ENCODE measurements around the gene PCDHA1. TPM values are rescaled to one million over a fixed set of nuclear protein-coding genes. Genes with fewer than 3 reads are reported as not detected.
"Not testable (repeated sequence)": the region's sequence is repeated elsewhere in the genome, so short reads cannot be mapped to it uniquely, and the experiment has no call there.

Gene PCDHA1
- polyA plus RNA-seq, 1 donor (not counting 4 experiments of a cell fraction or from before 2014, with no cell fraction given), result 0.03 TPM

DNA sequence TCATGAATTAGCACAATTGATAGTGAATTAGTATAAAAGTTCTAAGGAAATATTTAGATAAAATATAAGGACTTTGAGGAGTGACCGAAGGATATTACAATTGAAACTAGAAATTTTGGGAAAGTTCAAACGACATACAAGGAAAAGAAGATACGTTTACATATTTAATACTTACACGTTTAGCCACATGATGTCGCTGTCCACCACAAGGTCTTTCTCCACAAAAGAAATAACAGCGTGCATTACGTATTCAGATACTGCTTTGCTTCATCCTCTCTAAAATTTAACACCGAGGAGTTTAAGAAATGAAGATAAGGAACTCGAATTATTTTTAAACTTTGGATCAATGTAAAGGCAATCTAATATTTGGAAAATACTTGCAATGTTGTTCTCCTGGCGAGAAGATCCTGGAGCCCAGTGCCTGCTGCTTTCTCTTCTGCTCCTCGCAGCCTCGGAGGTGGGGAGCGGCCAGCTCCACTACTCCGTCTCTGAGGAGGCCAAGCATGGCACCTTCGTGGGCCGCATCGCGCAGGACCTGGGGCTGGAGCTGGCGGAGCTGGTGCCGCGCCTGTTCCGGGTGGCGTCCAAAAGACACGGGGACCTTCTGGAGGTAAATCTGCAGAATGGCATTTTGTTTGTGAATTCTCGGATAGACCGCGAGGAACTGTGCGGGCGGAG, 15.0 kb downstream of the PCDHA1 start, which contains the start of gene PCDHA3:
Gene PCDHA3, plus strand, starts transcription at position 242 of the 678 bp plus-strand sequence.
- TF ChIP-seq, protein P1, sequence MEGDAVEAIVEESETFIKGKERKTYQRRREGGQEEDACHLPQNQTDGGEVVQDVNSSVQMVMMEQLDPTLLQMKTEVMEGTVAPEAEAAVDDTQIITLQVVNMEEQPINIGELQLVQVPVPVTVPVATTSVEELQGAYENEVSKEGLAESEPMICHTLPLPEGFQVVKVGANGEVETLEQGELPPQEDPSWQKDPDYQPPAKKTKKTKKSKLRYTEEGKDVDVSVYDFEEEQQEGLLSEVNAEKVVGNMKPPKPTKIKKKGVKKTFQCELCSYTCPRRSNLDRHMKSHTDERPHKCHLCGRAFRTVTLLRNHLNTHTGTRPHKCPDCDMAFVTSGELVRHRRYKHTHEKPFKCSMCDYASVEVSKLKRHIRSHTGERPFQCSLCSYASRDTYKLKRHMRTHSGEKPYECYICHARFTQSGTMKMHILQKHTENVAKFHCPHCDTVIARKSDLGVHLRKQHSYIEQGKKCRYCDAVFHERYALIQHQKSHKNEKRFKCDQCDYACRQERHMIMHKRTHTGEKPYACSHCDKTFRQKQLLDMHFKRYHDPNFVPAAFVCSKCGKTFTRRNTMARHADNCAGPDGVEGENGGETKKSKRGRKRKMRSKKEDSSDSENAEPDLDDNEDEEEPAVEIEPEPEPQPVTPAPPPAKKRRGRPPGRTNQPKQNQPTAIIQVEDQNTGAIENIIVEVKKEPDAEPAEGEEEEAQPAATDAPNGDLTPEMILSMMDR (optimal IDR thresholded peaks at IDR 0.05 in 1 of 3, IDR thresholded peaks at IDR 0.05 in 1 of 3, conservative IDR thresholded peaks at IDR 0.05 in 1 of 3; ENCODE audit: extremely low read depth in 1 of 3, insufficient read depth in 2 of 3, low read length in 3 of 3), result peak in 1 of 3 experiments; percentile 7
- no peak for TF ChIP-seq EZH2 (IDR thresholded peaks at IDR 0.05; ENCODE audit: low read length)
- H3K9me3 ChIP-seq (ENCODE audit: control insufficient read depth, low read depth, low read length), result peaks cover 15% of the 10 kb centered on the region
- no peaks in the 10 kb centered on the region for H3K36me3 ChIP-seq (ENCODE audit: control insufficient read depth in 2 of 2, extremely low read depth in 1 of 2, insufficient read depth in 2 of 2, low read length in 2 of 2)
- FAIRE-seq, result no peak
- H3K4me1 ChIP-seq (ENCODE audit: control insufficient read depth, extremely low read depth, insufficient read depth, low read length), result no peaks in the 10 kb centered on the region
- no peak within 1 kb of the TSS for H3K27ac ChIP-seq (ENCODE audit: control insufficient read depth, insufficient read depth, low read length)
- H4K20me1 ChIP-seq (ENCODE audit: control insufficient read depth, extremely low read depth, insufficient read depth, low read length), result no peaks in the 10 kb centered on the region
- no peaks in the 10 kb centered on the region for H3K27me3 ChIP-seq (ENCODE audit: control insufficient read depth, extremely low read depth, insufficient read depth, low read length)
- no peak within 1 kb of the TSS for H3K4me3 ChIP-seq (ENCODE audit: control insufficient read depth in 2 of 3, extremely low read depth in 1 of 3, insufficient read depth in 2 of 3, low read depth in 1 of 3, low read length in 3 of 3)
- no peak within 1 kb of the TSS for H2AFZ ChIP-seq (ENCODE audit: control insufficient read depth, low read length)
- no peak within 1 kb of the TSS for H3K9ac ChIP-seq (ENCODE audit: control insufficient read depth, extremely low read depth, insufficient read depth, low read length)
- no peaks in the 10 kb centered on the region for H3K79me2 ChIP-seq (ENCODE audit: control insufficient read depth, insufficient read depth, low read length)
- dilution Hi-C loops (cut with MboI; ENCODE audit: extremely low pct_ligation_motif_present, low sequenced_read_pairs), result no loop called here
- H3K9me1 ChIP-seq (ENCODE audit: control insufficient read depth, extremely low read depth, insufficient read depth, low read length), result no peaks in the 10 kb centered on the region
- DNase-seq (ENCODE audit: low read depth, low spot score), result no peak
- H3K4me2 ChIP-seq (ENCODE audit: control insufficient read depth, extremely low read depth, insufficient read depth, low read depth, low read length), result no peak within 1 kb of the TSS

DNA sequence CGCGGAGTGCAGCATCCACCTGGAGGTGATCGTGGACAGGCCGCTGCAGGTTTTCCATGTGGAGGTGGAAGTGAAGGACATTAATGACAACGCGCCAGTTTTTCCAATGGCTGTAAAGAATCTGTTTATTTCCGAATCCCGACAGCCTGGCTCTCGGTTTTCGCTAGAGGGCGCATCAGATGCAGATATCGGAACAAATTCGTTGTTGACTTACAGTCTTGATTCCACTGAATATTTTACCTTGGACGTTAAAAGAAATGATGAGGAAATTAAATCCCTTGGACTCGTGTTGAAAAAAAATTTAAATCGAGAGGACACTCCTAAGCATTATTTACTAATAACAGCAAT, 15.5 kb downstream of the PCDHA1 start:
- Histone ChIP-seq H3K27me3 (ENCODE audit: control insufficient read depth, extremely low read depth, insufficient read depth, low read length) (no peaks in the 10 kb centered on the region), H3K27ac (ENCODE audit: control insufficient read depth, insufficient read depth, low read length) (no peak overlapping the region), H3K9me1 (ENCODE audit: control insufficient read depth, extremely low read depth, insufficient read depth, low read length) (no peaks in the 10 kb centered on the region), H3K4me1 (ENCODE audit: control insufficient read depth, extremely low read depth, insufficient read depth, low read length) (no peaks in the 10 kb centered on the region), H3K4me3 (ENCODE audit: control insufficient read depth in 2 of 3, extremely low read depth in 1 of 3, insufficient read depth in 2 of 3, low read depth in 1 of 3, low read length in 3 of 3) (no peak overlapping the region), H2AFZ (ENCODE audit: control insufficient read depth, low read length) (no peak overlapping the region), H3K9me3 (ENCODE audit: control insufficient read depth, low read depth, low read length) (peaks cover 12% of the 10 kb centered on the region), H3K79me2 (ENCODE audit: control insufficient read depth, insufficient read depth, low read length) (no peaks in the 10 kb centered on the region), H4K20me1 (ENCODE audit: control insufficient read depth, extremely low read depth, insufficient read depth, low read length) (no peaks in the 10 kb centered on the region), H3K36me3 (ENCODE audit: control insufficient read depth in 2 of 2, extremely low read depth in 1 of 2, insufficient read depth in 2 of 2, low read length in 2 of 2) (no peaks in the 10 kb centered on the region), H3K9ac (ENCODE audit: control insufficient read depth, extremely low read depth, insufficient read depth, low read length) (no peak overlapping the region), H3K4me2 (ENCODE audit: control insufficient read depth, extremely low read depth, insufficient read depth, low read depth, low read length) (no peak overlapping the region)
- TF ChIP-seq EZH2 (IDR thresholded peaks at IDR 0.05; ENCODE audit: low read length), result no peak
- TF ChIP-seq, protein P1 (optimal IDR thresholded peaks at IDR 0.05 in 1 of 3, IDR thresholded peaks at IDR 0.05 in 1 of 3, conservative IDR thresholded peaks at IDR 0.05 in 1 of 3; ENCODE audit: extremely low read depth in 1 of 3, insufficient read depth in 2 of 3, low read length in 3 of 3), result no peak
- dilution Hi-C loops (cut with MboI; ENCODE audit: extremely low pct_ligation_motif_present, low sequenced_read_pairs), result no loop called here
- DNase-seq (ENCODE audit: low read depth, low spot score), result no peak
- no peak for FAIRE-seq

DNA sequence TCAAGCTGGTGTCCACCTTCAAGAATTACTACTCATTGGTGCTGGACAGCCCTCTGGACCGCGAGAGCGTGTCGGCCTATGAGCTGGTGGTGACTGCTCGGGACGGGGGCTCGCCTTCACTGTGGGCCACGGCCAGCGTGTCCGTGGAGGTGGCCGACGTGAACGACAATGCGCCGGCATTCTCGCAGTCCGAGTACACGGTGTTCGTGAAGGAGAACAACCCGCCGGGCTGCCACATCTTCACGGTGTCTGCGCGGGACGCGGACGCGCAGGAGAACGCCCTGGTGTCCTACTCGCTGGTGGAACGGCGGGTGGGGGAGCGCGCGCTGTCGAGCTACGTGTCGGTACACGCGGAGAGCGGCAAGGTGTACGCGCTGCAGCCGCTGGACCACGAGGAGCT, 16.4 kb downstream of the PCDHA1 start:
- H4K20me1 ChIP-seq (ENCODE audit: control insufficient read depth, extremely low read depth, insufficient read depth, low read length); H3K4me2 ChIP-seq (ENCODE audit: control insufficient read depth, extremely low read depth, insufficient read depth, low read depth, low read length); H3K4me3 ChIP-seq (ENCODE audit: control insufficient read depth in 2 of 3, extremely low read depth in 1 of 3, insufficient read depth in 2 of 3, low read depth in 1 of 3, low read length in 3 of 3); H3K4me1 ChIP-seq (ENCODE audit: control insufficient read depth, extremely low read depth, insufficient read depth, low read length); H3K79me2 ChIP-seq (ENCODE audit: control insufficient read depth, insufficient read depth, low read length); DNase-seq (ENCODE audit: low read depth, low spot score); H3K9me1 ChIP-seq (ENCODE audit: control insufficient read depth, extremely low read depth, insufficient read depth, low read length); FAIRE-seq; H3K9ac ChIP-seq (ENCODE audit: control insufficient read depth, extremely low read depth, insufficient read depth, low read length); H2AFZ ChIP-seq (ENCODE audit: control insufficient read depth, low read length); dilution Hi-C loops (cut with MboI; ENCODE audit: extremely low pct_ligation_motif_present, low sequenced_read_pairs); H3K27me3 ChIP-seq (ENCODE audit: control insufficient read depth, extremely low read depth, insufficient read depth, low read length); H3K9me3 ChIP-seq (ENCODE audit: control insufficient read depth, low read depth, low read length); H3K27ac ChIP-seq (ENCODE audit: control insufficient read depth, insufficient read depth, low read length); H3K36me3 ChIP-seq (ENCODE audit: control insufficient read depth in 2 of 2, extremely low read depth in 1 of 2, insufficient read depth in 2 of 2, low read length in 2 of 2): not testable (repeated sequence)
